HG03442 (cell line): ENCODE measurements around the gene RBM4B.

Experiments
- ATAC-seq: cut with Tn5 transposase; IDR thresholded peaks from one replicate; pipeline ENCODE4 v1.9.1; 2021; ENCODE audit warnings: mild to moderate bottlenecking, moderate library complexity; ENCODE audit not compliant: unreplicated experiment

Gene RBM4B

GRCh38 chr11:66687831-66688281, 10.2 kb upstream of the RBM4B start:
- no peak for ATAC-seq

- no peak for ATAC-seq
Measured at GRCh38 chr11:66686801-66687750, 9.4 kb upstream of the RBM4B start.

- no peak for ATAC-seq
Measured at GRCh38 chr11:66686100-66686785, 8.6 kb upstream of the RBM4B start.

- ATAC-seq, result no peak
Measured at GRCh38 chr11:66685276-66686099, 7.8 kb upstream of the RBM4B start.

- ATAC-seq, result no peak
Measured at GRCh38 chr11:66684635-66685034, 6.9 kb upstream of the RBM4B start.

GRCh38 chr11:66683877-66684276, 6.2 kb upstream of the RBM4B start:
- ATAC-seq, result no peak

GRCh38 chr11:66680966-66681645, 3.4 kb upstream of the RBM4B start:
- ATAC-seq, result no peak

GRCh38 chr11:66676931-66677598, 622 bp downstream of the RBM4B start:
- no peak for ATAC-seq

- ATAC-seq, result no peak
Measured at GRCh38 chr11:66676282-66676919, 1.3 kb downstream of the RBM4B start.

GRCh38 chr11:66674964-66675602, 2.6 kb downstream of the RBM4B start:
- ATAC-seq, result no peak

- no peak for ATAC-seq
Measured at GRCh38 chr11:66670816-66671215, 6.9 kb downstream of the RBM4B start.

- no peak for ATAC-seq
Measured at GRCh38 chr11:66665369-66665768, 12.3 kb downstream of the RBM4B start.

- ATAC-seq, result no peak
Measured at GRCh38 chr11:66663741-66664296, 13.9 kb downstream of the RBM4B start.

- ATAC-seq, result no peak
Measured at GRCh38 chr11:66659763-66660162, 17.9 kb downstream of the RBM4B start.

- ATAC-seq, result no peak
Measured at GRCh38 chr11:66653123-66653522, 24.6 kb downstream of the RBM4B start.

GRCh38 chr11:66652651-66653050, 25.0 kb downstream of the RBM4B start:
- no peak for ATAC-seq

- no peak for ATAC-seq
Measured at GRCh38 chr11:66651016-66651415, 26.7 kb downstream of the RBM4B start.

GRCh38 chr11:66649903-66650302, 27.8 kb downstream of the RBM4B start:
- ATAC-seq, result no peak

GRCh38 chr11:66646828-66647227, 30.9 kb downstream of the RBM4B start:
- no peak for ATAC-seq
